RPMI7951 (cell line): ENCODE results near the gene APBA2. TPM values are rescaled to one million over a fixed set of nuclear protein-coding genes. Genes with fewer than 3 reads are reported as not detected.
"Not testable (repeated sequence)": the region's sequence is repeated elsewhere in the genome, so short reads cannot be mapped to it uniquely, and the experiment has no call there.

Experiments used
- DNase-seq: peaks from one replicate; pipeline ENCODE4 v3.0.0-alpha.2; 2012; ENCODE audit warnings: low read depth
- total RNA-seq: library from RNA; depleted of rRNA; stranded (reverse); fragments of >200 nt; shearing (Covaris generic); gene quantifications from 2 replicates; pipeline ENCODE4 v1.2.3, GENCODE V29; 2014

Gene APBA2
- total RNA-seq, 1 experiment from 2014 or later: 4.2 TPM

DNA sequence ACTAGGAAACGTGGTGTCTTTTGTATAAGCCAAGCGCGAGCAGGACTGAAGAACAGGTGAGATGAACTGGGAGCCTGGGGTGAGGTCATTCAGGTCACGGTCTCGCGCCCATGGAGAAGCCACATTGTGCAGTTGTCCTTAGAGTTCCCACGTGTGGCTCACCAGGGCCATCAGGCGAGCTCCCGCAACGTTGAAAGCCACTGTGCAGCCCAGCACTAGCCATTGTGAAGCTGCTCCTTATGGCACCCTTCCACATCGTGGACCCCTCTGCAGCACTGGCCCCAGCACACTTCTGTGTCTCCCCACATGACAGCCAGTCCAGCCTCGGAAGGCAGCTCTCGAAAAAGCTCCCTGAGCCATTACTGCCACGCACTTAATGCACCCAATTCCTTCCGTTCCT lies 7.6 kb upstream of the APBA2 start:
- DNase-seq: no peak

DNA sequence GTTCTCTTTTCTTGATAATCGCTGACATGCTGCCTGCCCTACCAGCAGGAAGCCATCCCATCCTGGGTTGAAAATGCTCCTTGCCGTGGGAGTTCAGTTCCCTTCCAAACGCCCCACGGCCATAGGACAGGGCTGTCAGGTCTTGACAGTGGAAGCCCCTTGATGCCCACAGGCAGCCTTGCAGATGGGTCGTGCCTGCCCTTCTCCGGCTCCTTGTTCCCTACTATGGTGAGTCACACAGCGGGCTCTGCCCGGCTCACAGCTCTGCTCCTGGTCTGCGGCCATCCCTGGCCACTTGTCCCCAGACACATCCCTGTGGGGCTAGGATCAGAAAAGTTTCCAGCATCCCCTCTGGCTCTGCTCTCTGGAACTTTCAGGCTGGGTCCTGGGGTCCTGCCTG lies 6.2 kb upstream of the APBA2 start:
- DNase-seq: no peak

DNA sequence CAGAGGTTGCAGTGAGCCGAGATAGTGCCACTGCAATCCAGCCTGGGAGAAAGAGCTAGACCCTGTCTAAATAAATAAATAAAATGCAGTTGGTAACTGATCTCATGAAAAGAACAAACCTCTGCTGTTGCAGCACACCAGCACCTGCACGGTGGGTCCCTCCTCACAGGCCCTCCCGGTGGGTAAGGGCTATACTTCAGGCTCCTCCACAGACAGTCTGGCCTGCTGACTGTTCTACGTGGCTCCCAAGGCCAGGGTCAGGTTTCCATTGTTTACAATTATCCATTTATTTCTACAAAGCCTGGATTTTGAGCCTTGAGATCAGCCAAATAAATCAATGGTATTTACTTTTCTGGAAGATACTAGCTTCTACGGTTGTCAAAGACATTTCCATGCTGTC lies 5.1 kb upstream of the APBA2 start:
- no peak for DNase-seq

DNA sequence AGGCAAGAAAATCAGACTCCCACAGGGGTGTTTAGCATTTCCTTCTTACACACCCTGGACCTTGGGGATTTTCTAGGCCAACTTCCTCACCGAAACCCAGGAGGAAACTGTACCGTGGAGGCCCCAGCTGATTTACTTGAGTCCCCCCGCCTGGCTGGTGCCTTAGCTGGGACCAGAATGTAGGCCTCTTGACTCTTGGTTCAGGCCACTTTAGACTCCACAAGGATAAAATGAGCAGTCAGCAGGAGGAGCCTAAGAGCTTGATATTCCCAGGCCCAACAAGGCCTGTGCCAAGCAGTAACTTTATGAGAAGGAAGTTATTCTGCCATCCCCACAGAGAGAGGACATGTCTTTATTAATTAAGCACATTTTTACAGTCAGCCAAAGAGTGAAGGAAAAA lies 4.6 kb upstream of the APBA2 start:
- DNase-seq: peak; percentile 15

DNA sequence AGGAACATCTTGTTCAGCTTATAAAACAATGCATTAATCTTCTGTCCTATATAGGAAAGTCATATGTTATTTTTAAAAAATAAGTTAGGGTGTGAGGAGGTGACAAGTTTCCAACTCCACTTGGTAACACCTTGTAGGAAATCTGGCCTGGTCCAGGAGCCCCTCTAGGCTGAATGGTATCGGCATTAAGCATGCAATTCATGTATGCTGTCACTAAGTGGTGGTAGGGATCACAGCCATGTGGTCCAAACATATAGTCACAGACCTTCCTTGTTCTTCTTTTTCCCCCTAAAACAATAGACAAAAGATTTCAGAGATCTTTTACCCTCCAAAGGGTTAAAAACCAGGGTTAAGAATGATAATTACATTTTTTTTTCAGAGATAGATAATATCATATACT lies 4.2 kb upstream of the APBA2 start:
- DNase-seq: peak; percentile 8

DNA sequence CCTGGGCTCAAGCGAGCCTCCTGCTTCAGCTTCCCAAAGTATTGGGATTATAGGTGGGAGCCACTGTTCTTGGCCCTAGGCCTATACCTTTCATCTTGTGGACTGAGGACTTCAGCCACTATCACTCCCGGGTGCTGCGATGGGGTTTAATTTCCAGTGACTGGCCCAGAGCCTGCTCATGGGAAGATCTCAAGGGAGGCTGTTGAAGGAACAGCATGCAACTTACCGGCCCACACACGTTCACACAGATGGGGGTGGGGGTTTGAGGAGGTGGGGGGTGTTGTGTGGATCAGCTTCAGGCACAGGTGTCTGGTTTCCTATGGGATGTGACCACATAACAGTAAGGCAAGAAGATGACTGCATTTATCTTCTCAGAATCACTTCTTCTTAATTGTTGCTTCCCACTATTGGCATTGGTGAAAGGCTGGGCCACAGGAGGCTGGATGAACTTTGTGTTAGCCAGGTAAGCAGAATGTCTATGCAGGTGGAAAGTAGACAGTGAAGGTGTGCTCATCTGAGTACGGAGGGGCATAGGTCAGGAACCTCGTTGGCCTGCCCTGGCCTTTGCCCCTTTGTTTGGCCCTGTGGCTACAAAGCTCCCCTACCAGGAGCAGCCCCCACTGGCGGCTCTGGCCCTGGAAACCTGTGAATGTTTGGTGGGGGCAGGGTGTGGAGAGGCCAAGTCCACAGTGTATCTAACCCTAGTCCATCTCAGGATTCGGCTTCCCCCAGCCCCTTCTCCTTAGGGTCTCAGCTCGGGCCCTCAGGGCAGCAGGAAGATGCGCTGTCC lies 1.4 kb upstream of the APBA2 start:
- DNase-seq: no peak

DNA sequence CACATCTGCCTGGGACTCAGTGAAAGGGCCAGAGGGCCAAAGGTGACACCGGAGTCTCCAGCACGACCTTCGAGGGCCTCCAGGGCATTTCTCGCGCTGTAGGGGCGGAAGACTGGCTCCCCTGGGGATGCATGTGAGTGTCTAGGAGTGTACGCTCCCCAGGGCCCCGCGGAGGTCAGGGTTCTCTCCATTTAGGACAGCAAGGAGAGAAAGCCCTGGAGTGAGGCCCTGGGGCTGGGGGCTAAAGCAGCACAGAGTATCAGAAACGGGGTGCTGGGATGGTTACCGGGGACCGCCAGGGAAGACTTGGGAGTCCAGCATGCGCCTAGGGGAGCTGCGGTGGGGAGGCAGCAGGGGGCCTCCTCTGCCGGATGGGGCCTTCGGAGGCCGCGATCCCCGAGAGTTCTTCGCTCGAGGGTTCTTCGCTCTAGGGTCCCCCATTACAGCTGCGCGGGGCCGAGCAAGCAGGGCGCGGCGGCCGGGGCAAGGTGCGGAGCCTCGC lies 595 bp upstream of the APBA2 start:
- no peak for DNase-seq

DNA sequence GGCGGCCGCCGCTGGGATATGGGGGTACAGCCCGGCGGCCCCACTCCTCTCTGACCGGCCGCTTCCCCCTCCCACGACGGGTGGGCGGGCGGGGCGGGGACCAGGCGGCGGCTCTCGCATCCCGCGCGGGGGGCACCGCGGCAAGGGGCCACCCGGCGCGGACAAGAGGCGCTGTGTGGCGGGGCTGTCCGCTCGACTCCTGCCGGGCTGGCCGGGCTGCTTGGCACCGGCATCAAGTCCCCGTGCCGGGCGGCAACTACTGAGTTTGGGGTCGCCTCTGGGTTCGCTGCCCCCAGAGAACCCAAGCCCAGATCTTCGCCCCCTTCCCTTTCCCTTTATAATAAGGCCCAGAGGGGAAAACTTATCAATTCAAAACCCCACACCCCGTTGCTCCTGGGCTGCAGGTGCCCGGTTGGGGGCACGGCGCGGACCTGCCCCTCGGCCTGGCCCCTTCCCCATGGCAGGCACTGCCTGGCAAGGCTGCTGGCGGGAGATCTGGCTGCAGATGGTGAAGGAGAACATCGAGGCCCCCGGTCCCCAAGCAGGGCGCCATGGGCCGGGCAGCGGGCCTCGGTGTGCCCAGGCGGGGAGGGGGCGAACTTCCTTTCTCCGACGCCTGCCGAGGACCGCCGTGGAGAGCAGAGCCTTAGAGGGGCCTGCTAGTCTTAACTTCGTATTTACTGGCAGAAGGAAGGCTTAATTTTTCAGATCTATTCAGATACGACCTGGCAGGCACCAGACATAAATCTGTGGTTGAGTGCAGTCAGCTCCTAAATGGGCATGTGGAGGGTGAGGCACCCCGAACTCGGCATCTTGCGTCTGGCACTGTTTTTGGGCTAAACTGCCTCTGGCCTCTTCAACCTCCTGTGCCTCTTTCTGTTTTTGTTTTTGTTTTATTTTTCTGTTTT lies 911 bp downstream of the APBA2 start:
- no peak for DNase-seq

DNA sequence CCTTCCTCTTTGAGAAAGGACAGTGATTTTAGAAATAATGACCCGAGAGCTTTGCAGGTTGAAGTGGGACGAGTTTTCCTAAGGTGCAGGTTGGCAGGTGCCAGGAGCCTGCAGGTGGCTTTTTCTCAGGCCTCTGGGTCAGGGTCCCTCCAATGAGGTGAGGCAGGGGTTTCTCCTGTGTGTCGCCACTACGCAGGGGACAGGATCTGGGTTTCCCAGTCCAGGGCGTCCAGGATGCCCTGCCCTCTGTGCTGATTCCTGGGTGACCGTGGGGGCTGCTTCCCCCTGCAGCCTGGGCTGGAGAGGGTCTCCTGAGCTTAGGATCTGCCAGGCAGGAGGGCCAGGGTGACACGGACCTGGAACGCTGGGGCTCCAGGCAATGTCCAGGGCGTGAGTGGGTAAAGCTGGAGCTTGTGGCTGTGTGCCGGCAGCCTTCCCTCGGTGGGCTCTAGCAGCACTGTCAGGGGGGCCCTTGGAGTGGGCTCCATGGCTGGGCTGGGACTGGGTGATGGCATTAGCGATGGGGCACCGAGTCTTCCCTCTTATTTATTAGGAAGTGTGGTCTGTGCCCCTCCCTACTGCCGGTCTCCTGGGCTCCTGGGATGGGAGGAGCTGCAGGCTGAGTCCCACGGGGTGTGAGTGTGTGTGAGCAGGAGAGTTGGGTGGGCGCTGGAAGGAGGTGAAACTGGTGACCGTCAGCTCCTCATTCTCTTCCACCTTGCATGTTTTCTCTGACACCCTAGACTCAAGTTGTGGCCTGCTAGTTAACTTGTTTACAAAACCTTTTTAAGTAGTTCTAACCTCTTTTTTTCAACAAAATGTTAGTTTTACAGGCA lies 1.8 kb downstream of the APBA2 start:
- DNase-seq: no peak

DNA sequence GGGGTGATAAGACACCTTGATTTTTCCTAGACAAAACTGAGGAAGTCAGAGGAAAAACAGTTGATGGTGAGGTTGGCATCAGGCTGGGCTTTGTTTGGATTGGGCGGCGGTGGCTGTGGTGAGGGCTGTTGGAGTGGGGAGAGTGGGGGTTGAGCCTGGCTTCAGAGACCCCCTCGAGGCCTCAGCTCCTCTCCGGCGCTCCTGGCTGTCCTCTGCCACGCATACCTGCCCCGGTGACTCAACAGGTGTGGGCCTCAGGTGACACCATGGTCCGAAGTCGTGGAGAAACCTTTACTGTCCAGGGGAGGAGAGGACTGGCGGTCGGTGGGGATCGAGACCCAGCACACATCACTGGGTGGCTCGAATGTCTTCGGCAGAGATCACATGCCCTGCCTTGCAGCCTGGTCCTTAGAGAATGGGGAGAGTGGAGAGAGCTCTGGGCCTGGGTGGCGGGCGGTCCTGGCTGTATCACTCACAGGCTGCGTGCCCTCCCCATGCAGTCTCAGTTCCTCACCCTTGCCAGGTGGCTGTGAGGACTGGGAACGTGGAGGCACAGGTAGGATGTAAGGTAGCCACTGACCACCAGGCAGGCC lies 2.6 kb downstream of the APBA2 start:
- DNase-seq: no peak

DNA sequence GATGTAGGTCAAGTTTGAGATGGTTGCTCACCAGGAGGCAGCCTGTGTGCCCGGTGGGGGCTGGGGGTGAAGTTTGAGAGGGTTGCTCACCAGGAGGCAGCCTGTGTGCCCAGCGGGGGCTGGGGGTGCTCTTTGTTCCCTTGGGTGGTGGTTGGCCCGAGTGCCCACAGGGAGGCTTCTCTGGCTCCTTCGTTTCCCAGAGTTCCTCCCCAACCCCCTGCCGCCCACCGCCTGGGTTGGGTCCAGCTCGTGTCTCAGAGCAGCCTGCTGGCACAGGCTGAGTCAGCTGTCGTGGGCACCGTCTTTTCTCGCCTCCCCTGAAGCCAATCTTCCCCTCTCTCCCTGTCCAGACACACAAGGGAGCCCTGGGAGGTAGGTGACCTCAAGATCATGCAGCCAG lies 3.1 kb downstream of the APBA2 start:
- DNase-seq: no peak

DNA sequence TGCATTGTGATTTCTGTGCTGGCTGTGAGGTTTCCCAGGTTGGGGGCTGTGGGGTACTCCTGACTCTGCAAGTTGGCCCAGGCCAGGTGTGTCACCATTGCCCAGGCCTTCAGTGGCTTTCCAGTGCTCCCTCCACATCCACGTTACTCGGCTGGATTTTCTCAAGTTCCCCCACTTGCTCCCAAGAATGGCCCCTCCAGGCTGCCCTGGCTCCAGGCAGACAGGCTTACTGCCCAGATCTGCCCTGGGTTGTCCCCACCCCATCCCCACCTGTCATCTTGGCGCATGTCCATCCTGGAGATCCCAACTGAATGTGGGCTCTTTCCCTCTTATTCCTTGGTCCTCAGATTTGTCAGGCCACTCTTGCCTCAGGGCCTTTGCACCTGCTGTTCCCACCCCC lies 3.6 kb downstream of the APBA2 start:
- no peak for DNase-seq

DNA sequence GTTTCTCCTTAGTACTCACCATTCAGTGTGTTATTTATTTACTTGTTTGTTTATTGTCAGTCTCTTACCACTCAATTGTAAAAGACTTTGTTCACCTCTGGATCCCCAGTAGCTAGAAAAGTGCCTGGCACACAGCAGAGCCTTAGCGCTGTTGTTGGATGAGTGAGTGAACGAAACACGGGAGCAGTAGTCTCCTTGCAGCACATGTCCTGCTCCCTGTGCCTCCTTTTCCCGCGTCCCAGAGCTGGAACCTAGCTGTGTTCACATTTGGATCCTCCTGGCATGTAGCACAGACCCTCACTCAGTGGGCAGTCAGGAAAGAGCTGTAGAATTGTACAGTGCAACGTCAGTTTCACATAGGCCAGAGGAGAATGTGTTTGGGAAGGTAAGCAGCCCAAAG lies 4.1 kb downstream of the APBA2 start:
- DNase-seq: not testable (repeated sequence)

DNA sequence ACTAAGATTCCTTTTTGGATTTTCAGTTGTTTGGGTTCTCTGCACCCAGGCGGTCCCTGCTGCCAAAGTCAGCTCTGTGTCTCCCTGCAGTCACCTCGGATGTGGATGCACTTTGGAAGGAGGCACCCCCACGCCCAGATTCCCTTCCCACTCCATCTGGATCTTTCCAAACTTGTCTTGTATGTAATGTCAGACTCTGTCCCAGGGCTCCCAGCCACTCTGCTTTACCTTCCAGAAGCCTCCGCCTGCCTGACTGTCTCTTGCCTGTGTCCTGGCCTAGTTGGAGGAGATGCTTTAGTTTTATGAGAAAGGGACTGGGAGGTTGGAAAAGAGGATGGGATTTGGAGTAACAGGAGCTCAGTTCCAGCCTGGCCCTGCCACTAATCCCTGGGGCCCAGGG lies 4.5 kb downstream of the APBA2 start:
- not testable (repeated sequence) for DNase-seq

DNA sequence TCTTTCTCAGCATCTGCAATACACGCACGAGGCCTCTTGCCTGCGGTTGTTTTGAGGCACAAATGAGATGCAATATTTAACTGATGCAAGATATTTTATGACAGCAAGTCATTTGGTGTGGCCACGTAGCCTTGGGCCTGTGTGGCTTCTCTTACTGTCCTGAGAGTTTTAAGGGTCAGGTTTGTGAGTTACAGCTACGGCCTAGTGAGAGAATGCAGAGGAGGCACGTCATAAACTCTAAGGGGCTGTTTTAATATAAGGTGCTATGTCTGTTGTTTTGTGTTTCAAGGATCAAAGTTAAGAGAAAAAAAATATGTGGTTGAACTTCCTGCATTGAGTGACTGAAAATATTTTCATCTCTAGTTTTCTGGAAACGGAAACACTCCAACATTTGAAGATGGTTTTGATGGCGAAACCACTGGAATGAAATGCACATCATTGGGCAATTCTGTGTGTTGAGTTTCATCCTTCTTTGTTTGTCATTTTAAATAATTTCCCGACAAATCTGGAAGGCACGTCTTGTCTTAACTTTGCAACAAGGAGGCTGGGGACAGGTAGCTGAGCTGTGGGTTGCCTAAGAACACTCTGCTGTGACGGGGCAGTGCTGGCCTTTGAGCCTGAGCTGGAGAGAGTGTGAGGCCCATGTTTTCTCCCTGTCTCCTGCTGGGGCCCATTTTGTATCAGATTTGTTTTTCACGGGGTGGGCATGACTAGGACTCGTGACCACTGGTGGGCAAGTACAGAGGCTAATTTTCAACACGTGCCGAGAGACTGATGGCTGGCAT lies 5.1 kb downstream of the APBA2 start:
- peak; percentile 9 for DNase-seq

DNA sequence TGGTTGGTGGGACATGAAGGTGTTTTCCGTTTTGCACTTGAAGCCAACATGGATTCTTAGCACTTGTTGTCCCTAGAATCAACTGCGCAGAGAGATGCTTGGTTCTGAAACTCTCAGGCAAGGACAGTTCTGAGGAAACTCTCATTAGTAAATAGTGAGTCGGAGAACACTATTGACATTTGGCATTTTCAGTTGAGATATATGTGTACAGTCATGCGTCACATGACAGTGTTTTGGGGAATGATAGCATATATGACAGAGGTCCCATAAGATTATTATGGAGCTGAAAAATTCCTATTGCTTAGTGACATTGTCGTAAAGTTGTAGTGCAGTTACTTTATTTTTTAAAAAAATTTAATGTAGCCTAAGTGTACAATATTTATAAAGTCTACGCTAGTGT lies 5.8 kb downstream of the APBA2 start:
- DNase-seq: no peak

DNA sequence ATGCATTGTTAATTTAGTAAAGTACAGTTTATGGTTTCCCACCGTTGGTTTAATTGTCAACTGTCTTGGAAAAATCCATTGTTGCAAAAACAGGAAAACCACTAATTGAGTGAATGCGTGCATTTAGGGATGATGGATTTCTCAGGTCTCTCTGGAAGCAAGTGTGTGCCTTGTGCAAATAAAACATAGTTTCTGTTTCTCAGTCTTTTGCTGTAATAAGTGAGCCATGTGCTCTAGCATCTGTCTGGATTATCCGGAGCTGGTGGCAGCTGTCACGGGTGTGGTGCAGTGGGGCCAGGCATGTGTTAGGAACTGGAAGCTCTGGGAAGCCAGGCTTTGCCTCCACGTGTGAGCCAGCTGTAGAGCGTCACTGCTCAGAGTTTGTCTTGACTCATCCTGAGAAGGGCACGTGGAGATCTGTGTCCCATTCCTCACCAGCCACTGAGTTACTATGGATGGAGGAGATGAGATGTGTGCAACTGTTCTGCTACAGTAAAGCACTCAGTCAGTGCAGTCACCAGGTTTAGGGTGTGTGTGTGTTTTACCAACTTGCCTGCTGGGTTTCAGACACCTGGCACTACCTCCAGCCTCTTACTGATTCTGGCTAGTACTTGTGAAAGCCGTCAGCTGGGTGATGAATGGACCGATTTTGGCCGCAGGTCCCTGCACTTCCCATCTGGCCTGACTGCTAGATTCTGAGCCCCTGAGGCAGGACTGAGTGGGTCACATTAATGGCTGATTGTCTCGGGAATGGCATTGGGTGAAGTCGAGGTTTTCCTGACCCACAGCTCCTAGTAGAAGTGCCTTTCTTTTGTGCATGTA lies 7.2 kb downstream of the APBA2 start:
- DNase-seq: peak; percentile 69

DNA sequence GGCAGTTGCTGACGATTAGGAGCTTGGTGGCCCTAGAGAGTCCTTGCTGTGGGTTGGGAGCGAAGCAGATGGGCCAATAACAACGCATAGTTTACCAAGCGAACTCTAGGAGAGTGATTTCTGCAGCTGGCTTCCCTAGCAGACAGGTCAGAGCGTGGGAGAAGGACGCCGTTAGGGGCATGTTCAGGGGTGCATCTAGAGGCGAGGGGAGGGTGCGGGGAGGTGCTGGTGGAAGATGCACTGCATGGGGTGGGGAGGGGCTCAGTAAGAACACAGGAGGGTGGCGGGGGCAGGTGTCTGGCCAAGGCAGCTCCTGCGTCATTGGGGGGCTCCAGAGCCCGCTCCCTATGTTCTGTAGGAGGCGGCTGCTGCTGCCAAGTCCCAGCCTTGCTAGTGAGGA lies 8.9 kb downstream of the APBA2 start:
- no peak for DNase-seq

DNA sequence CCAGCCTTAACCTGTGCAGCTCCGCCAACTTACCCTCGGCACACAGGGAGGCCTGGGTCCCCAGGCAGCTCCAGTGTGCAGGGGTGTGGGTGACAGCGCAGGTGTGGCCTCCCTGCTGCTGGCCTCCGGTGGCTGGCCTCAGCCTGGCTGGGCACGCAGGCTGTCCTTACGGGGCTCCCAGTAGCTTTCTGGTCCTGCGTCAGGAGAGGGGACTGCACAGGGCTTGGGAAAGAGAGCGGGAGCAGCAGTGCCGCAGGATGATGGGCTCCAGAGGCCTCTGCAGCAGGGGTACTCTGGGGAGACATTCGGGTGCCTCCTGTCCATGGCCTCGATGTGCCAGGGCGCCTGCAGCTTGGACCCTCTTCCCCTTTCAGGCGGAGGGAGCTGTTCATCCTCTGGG lies 9.4 kb downstream of the APBA2 start:
- DNase-seq: no peak

DNA sequence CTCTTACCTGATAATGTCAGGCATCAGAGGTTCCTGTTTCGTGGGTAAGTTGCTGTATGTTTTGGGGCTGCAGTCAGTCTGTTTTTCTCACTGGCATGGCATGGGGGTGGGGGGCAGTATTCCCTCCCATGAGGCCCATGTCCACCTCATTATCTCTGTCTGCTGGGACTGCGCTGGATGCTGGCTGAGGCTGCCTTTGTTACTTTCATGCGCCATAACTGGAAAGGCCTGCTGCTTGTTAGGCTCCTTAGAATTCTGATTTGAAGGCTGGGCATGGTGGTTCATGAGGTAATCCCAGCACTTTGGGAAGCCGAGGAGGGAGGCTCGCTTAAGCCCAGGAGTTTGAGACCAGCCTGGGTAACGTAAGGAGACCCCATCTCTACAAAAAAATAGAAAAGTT lies 9.8 kb downstream of the APBA2 start:
- DNase-seq: no peak
